ENCODE results near the gene AGAP2.

AGAP2 gene

GRCh38 chr12:57698414-57698813 lies 40.1 kb downstream of the AGAP2 start:
- TF ChIP-seq REST (IDR thresholded peaks at IDR 0.05; ENCODE audit: insufficient replicate concordance, low read depth) (no peak), SPI1 (IDR thresholded peaks at IDR 0.05; ENCODE audit: borderline replicate concordance, low read depth) (no peak), GABPA (IDR thresholded peaks at IDR 0.05; ENCODE audit: low read depth) (no peak), POLR2AphosphoS5 (IDR thresholded peaks at IDR 0.05; ENCODE audit: low read depth) (no peak)
- TF ChIP-seq, protein P1, sequence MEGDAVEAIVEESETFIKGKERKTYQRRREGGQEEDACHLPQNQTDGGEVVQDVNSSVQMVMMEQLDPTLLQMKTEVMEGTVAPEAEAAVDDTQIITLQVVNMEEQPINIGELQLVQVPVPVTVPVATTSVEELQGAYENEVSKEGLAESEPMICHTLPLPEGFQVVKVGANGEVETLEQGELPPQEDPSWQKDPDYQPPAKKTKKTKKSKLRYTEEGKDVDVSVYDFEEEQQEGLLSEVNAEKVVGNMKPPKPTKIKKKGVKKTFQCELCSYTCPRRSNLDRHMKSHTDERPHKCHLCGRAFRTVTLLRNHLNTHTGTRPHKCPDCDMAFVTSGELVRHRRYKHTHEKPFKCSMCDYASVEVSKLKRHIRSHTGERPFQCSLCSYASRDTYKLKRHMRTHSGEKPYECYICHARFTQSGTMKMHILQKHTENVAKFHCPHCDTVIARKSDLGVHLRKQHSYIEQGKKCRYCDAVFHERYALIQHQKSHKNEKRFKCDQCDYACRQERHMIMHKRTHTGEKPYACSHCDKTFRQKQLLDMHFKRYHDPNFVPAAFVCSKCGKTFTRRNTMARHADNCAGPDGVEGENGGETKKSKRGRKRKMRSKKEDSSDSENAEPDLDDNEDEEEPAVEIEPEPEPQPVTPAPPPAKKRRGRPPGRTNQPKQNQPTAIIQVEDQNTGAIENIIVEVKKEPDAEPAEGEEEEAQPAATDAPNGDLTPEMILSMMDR (IDR thresholded peaks at IDR 0.05; ENCODE audit: insufficient read depth, low read length): no peak
- H3K27me3 ChIP-seq (ENCODE audit: insufficient read depth, poor library complexity, severe bottlenecking): no peaks in the 10 kb centered on the region
- H3K4me3 ChIP-seq (replicated peaks; ENCODE audit: insufficient read depth, low read length): no peak overlapping the region
- DNase-seq (ENCODE audit: low read depth in 1 of 2, low spot score in 1 of 2): no peak
- no peak overlapping the region for H3K27ac ChIP-seq (replicated peaks)

DNA sequence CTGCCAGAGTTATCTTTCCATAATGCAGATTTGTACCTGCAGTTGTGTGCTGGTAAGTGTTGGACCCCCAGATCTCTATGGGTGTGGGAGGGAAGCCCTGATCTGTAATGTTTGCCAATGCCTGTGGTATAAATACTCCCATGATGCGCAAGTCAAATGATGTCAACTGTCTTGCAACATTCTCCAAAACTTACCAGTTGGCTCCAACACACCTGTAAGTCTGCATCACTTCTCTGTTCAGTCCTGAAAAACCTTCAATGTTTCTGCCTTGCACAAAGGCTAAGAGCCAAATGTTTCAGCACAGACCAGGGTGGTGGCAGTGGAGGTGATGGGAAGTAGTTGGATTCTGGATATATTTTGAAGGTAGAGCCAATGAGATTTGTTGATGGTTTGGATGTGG lies 41.5 kb downstream of the AGAP2 start:
- Histone ChIP-seq H3K27me3 (ENCODE audit: insufficient read depth, poor library complexity, severe bottlenecking) (no peaks in the 10 kb centered on the region), H3K27ac (replicated peaks) (no peak overlapping the region), H3K4me3 (replicated peaks; ENCODE audit: insufficient read depth, low read length) (no peak overlapping the region)
- DNase-seq (ENCODE audit: low read depth in 1 of 2, low spot score in 1 of 2): no peak
- TF ChIP-seq GABPA (IDR thresholded peaks at IDR 0.05; ENCODE audit: low read depth) (no peak), SPI1 (IDR thresholded peaks at IDR 0.05; ENCODE audit: borderline replicate concordance, low read depth) (no peak), REST (IDR thresholded peaks at IDR 0.05; ENCODE audit: insufficient replicate concordance, low read depth) (no peak), POLR2AphosphoS5 (IDR thresholded peaks at IDR 0.05; ENCODE audit: low read depth) (no peak)
- TF ChIP-seq, protein P1 (IDR thresholded peaks at IDR 0.05; ENCODE audit: insufficient read depth, low read length): no peak

DNA sequence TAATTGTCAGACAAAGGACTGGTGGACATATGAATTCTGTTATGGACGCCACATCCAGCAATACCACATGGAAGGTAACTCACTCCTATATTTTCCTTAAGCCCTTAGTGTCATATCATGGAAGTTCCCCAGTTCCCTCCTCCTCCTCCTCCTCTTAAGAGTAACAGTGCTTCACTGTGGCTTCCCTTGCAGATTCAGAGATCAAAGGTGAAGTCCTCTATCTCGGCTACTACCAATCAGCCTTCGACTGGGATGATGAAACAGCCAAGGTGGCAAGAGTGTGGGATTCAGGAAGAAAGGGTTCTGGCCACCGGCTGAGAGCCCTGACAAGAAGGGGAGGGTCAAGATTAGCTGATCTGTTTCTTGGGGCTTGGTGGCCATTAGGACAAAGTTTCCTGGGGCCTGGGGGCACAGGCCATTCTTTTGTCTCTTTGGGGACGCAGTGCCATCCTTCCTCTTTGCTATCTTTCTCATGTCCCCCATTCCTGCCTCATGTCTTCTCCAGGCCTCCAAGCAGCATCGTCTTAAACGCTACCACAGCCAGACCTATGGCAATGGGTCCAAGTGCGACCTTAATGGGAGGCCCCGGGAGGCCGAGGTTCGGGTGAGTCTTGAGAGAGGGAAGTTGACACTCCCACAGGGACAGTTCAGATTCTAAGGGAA lies 42.6 kb downstream of the AGAP2 start:
- no peak for DNase-seq (ENCODE audit: low read depth in 1 of 2, low spot score in 1 of 2)
- TF ChIP-seq SPI1 (IDR thresholded peaks at IDR 0.05; ENCODE audit: borderline replicate concordance, low read depth): no peak
- TF ChIP-seq, protein P1 (IDR thresholded peaks at IDR 0.05; ENCODE audit: insufficient read depth, low read length): no peak
- TF ChIP-seq GABPA (IDR thresholded peaks at IDR 0.05; ENCODE audit: low read depth): no peak
- TF ChIP-seq REST (IDR thresholded peaks at IDR 0.05; ENCODE audit: insufficient replicate concordance, low read depth): no peak
- no peak for TF ChIP-seq POLR2AphosphoS5 (IDR thresholded peaks at IDR 0.05; ENCODE audit: low read depth)
- Histone ChIP-seq H3K27me3 (ENCODE audit: insufficient read depth, poor library complexity, severe bottlenecking) (no peaks in the 10 kb centered on the region), H3K4me3 (replicated peaks; ENCODE audit: insufficient read depth, low read length) (no peak overlapping the region), H3K27ac (replicated peaks) (no peak overlapping the region)

All from HL-60 (cell line).